Stimulated activated CD4-positive, alpha-beta T cell treated with anti-CD3 and anti-CD28 coated beads, TNF-alpha, amount 100 ng/mL, for 1 hour (primary cell): ENCODE measurements around the gene EMX1.

Experiments used
- DNase-seq, 3 donors: peaks; one replicate each; pipeline ENCODE4 v3.0.0-alpha.2; 2020; ENCODE audit warnings: low read depth in 3 of 3, low spot score in 1 of 3

The EMX1 gene

DNA sequence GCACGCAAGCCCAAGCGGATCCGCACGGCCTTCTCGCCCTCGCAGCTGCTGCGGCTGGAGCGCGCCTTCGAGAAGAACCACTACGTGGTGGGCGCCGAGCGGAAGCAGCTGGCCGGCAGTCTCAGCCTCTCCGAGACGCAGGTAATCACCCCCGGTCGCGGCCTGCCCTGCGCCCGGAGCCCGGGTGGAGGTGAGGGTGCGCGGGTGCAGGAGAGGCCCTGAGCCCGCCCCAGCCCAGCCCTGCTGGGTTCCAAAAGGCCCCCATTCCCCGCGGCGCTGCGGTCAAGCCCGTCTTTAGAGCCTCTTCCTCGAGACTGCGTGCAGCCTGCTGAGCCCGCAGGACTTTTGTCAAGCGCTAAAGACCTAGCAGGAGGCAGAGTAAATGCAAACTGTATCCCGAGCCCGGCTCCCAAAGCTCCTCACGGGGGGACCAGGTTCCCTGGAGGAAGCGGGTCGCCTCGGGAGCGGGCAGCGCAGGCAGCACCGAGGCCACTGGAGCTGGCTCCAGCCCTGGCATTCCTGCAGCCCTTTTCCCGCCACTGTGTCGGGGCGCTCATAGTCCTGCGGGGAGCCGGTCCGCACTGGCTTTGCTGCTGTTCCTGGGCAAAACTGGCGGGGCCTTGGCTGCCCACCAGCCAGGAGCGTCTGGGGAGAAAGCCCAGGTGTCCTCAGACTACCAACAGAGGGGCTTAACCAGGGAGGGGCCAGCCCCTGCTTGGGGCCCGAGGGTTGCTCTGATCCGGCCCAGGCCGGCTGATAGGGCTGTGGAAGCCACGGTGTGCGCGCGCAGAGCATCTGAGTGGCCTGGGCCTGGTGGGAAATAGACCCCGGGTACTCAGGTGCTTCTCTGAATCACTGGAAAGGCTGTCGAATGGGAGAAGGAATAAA, 7.3 kb downstream of the EMX1 start:
- no peak for DNase-seq

DNA sequence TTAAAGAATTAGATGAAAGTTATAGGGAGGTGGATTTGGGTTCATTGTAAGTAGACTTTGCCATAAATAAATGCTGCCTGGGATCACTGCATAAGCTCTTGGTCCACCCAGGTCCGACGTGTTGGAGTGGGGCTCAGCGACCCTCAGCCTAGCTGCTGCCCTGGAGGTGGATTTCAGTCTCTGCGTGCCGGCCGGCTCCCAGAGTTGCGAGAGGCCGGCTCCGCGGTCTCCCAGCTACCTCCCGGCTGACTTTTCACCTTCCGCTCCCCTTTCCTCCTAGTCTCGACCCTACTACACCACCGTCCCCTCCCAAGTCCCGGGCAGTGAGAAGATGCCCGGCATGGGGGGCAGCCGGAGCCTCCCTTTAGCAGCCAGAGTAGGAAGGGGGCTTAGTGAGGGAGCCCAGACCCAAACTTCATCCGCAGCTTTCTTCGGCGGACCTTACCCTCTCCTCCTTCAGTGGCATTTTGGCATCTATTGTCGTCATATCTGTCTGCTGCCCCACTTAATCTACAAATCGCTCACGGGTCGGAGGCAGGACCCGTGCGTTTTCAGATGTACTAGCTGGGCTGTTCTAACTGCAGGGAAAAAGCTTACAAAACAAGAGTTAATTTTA, 8.1 kb downstream of the EMX1 start:
- no peak for DNase-seq

DNA sequence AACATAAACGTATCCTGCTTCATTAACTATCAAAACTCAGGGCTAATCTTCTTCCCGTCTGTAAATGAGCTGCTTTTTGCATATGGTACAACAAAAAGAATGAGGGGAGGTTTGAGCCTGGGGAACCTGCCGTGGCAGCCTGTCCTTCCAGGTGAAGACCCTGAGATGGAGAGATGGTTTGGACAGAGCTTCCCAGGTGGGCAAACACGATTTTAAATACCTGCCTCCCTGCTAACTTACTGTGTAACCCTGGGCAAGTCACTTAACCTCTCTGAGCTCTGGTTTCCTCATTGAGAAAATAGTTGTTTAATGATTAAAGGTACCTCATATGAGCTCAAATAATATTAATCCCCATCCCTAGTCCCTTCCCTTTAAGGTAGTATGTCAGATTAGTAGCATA, 9.0 kb downstream of the EMX1 start:
- DNase-seq, result no peak

DNA sequence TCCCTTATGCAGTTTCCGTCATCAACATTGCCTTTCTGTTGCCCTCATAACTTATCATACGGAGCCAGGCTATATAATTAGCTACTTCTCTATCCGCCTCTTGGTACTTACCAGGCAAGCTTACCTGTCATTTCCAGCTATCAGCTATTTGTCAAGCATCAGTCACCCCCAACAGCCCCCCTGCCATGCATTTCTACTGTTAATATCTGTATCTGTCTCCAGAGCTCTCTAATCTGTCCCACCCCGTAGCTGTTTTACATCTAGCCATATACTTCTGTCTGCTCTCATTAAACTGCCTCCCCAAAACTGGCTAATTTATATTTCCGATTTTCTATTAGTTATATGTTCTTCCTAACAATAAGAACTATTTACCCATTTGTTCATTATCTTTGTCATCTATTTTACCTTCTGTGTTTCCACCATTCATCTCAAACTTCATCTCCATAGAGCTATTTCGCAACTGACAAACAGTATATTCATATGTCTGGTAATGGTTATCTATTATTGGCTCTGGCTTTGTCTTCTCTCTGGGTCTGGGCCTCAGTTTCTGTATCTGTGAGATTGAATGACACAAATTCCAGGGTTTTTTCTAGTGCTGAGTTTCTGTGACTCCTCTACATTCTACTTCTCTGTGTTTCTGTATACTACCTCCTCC, 9.6 kb downstream of the EMX1 start:
- no peak for DNase-seq

DNA sequence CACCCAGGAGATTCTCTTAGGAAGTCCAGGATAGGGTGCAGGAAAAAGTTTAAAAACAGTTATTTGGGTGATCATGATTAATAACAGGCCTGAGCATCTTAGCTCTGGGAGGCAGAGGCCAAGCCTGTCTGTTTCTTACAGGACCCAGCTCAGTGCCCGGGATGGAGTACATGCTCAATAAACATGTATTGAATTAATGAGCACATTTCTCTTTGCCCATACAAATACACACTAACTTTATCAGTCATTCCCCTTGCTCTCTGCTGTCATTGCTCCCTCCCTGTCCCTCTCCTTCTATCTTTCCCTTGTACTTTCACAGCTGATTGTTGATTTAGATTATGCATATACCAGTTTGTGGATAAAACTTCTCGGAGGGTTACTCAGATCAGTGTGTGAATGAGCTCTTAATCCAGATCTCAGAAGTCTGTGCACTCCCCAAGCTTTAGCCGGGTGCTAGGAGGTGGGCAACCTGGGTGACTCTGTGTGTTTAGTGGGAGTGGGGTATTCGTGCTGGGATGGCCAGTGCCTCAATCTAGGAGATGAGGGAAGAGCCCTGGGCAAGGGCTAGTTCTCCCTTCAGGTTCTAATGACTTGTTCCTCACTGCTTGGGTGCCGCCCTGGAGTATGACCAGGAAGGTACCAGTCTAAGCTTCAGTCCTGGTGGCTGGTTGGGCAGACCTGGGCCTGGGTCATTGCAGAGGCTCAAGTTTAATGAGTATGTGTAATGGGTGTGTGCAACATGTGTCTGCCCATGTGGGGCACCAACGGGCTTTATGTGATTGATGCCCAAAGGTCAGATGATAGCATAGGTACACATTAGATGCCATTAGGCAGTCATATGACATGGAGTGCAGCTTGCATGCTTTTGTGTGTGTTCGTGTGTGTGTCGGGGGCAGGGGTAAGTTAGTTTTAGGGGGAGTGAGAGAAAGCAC, 10.6 kb downstream of the EMX1 start:
- no peak for DNase-seq

DNA sequence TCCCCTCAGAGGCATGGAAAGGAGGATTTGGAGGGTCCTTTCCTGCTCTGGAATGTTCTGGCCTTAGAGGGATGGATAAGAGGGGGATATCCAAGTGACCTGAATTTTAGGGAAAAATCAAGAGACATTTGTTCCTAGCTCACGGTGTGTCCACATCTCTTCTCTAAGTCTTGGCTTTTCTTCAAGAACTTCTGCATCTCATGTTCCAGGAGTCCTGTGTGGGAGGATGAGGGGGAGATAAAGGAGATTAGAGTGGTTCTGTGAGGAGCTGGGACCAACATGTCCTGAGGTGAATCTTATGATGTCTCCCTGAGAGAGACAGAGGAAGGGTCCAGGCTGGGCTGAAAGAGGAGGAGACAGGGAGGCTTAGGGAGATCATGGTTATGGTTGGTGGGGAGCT, 11.7 kb downstream of the EMX1 start:
- no peak for DNase-seq

DNA sequence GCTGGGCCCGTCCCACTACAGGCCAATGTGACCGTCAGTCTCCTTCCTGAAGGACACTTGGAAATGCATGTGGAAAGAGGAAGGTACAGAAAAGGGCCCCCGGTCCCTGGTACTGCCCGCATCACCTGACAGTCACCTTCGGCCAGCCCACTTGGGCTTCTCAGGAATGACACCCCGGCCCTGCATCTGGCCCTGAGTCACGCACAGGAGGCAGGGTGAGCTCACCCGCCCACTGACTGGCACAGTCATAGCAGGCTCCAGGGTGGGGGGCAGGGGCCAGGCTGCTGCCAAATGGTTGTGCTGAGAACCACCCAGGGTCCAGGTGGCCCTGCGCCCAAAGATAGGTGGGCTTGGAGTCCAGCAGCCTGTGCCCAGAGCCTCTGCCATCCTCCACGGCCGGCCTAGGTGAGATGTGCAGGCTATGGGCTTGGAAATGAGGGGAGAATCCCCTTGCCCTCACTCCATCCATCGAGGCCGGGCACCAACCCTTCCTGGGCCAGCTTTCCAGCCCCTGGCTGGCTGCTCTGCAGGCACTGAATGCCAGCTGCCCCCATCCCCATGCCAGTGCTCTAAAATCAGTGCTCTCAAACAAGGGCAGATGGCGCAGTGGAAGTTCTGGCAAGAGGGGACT, 14.1 kb downstream of the EMX1 start:
- DNase-seq, result no peak

DNA sequence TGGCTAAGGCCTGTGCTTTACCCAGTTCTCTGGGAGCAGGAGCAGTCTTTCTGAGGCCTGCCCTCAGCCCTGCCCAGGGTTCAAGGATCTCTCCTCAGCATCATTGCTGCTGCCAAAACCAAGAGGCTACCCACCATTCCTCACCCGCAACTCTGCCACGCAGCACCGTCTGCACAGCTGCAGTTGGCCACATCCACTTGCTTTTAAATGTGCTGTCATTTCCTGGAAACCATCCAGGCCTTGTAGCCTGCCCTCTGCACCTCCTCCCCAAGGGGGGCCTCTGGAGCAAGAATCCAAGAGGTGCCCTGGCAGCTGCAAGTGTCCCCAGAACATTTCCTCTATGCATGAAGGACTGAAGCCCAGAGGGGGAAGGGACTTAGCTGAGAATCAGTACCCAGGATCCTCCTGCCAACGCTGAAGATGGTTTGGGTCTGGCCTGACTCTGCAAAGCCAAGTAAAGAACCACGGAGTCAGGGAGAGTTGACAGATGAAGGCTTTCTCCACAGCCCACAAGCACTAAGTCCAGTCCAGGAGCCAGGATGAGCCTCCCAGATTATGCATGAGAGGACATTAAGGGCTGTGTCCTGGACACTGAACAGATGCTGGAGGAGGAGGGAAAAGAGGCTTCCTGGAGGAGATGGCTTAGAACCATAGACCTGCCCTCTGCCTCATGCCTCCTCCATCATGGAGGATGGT, 14.9 kb downstream of the EMX1 start:
- DNase-seq, result no peak

DNA sequence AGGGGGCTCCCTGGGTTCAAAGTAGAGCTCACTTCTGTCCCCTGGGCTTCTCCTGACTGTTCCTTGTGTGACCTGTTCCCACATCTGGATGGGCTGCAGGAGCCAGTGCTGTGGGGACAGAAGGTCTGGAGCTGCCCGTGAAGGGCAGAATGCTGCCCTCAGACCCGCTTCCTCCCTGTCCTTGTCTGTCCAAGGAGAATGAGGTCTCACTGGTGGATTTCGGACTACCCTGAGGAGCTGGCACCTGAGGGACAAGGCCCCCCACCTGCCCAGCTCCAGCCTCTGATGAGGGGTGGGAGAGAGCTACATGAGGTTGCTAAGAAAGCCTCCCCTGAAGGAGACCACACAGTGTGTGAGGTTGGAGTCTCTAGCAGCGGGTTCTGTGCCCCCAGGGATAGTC, 15.5 kb downstream of the EMX1 start:
- DNase-seq, result no peak

DNA sequence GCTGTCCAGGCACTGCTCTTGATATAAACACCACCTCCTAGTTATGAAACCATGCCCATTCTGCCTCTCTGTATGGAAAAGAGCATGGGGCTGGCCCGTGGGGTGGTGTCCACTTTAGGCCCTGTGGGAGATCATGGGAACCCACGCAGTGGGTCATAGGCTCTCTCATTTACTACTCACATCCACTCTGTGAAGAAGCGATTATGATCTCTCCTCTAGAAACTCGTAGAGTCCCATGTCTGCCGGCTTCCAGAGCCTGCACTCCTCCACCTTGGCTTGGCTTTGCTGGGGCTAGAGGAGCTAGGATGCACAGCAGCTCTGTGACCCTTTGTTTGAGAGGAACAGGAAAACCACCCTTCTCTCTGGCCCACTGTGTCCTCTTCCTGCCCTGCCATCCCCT, 15.9 kb downstream of the EMX1 start:
- no peak for DNase-seq

DNA sequence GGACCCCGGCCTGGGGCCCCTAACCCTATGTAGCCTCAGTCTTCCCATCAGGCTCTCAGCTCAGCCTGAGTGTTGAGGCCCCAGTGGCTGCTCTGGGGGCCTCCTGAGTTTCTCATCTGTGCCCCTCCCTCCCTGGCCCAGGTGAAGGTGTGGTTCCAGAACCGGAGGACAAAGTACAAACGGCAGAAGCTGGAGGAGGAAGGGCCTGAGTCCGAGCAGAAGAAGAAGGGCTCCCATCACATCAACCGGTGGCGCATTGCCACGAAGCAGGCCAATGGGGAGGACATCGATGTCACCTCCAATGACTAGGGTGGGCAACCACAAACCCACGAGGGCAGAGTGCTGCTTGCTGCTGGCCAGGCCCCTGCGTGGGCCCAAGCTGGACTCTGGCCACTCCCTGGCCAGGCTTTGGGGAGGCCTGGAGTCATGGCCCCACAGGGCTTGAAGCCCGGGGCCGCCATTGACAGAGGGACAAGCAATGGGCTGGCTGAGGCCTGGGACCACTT, 16.4 kb downstream of the EMX1 start:
- DNase-seq, result no peak

DNA sequence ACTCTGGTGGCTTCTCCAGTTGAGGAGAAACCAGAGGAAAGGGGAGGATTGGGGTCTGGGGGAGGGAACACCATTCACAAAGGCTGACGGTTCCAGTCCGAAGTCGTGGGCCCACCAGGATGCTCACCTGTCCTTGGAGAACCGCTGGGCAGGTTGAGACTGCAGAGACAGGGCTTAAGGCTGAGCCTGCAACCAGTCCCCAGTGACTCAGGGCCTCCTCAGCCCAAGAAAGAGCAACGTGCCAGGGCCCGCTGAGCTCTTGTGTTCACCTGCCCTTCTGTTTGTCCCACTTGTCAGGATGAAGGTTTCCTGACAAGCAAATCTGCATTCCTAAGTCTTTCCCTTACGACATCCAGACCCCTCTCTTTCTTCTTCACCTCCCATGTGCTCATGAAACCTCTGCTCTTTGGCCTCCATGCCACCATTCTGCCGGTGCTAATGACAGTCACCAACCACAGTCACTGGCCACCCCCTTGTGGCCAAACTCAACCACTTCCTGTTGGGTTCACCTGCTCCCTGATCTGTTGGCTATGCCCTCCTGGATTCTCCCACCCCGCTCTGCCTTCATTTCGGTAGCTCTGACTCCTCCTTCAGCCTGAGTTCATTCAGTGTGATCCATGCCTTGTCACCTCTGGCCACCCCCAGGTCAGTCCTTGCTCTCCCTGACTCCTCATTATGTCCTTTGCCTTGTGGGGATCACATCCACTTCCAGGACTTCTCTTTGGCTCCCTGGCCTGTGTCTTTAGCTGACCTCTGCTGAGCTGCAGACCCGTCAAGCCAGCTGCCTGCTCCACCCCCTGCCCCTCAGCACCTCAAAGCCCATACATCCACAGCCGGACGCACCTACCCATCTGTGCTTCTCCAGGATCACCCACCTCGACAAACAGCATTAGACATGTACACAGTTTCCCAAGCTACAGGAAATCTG, 17.6 kb downstream of the EMX1 start:
- DNase-seq, result no peak

DNA sequence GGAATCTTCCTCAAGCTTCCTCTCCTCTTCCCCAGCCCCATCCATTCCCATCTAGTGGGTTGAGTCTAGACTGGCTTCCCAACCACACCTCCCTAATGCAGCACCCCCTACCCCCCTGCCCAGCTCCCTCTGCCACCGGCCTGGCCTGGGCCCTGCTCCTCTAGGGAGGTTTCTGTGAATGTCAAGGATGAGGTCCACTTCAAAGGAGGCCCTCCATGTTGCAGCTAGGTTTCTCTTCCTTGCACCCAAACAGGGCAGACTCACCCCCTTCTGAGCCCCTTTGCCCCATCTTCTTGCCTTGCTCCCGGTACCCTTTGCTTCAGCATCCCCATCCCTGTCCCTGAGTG, 18.3 kb downstream of the EMX1 start:
- no peak for DNase-seq

DNA sequence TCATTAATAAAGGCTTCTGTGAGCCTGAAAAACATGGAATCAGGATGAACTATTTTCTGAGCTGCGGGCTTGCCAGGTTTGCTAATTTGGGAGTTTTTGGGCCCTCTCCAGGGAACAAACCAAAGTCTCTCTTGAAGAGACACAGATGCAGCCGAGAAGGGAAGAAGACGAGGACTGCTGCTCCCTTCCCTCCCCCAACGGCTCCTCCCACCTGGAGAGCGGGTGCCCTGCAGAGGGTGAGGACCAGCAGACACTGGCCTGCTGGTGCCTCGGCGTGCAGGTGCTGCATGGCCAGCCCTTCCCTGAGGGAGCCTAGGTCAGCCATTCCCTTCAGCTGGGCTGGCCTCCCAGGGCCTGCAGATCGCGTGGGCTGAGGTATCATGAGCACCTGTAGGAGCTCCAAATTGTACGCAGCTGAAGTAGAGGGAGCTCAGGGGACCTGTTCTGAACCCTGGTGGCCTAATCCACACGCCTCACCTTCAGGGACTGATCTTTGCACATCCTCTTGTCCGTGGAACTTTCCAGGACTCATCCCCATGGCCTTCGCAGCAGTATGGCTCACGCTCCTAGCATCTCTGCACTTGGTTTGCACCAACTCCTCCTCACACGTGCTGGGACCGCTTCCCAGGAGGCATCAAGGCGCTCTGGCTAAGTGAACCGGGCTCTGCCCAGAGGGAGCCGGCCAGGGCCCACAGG, 19.5 kb downstream of the EMX1 start:
- DNase-seq, result no peak

DNA sequence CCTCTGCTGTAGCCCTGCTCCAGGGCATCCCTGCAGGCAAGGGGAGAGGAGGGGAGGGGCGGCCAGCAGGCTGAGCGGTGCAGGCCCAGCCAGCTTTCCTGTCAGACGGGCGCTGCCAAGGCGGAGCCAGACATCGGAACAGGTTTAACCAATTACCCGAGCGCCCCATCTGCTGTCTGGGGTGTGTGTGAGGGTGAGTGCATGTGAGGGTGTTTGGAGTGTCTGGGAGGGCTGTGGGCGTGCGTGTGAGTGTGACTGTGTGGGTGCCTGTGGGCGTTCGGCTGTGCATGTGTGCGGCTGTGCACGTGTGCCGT, 20.0 kb downstream of the EMX1 start:
- DNase-seq, result no peak

DNA sequence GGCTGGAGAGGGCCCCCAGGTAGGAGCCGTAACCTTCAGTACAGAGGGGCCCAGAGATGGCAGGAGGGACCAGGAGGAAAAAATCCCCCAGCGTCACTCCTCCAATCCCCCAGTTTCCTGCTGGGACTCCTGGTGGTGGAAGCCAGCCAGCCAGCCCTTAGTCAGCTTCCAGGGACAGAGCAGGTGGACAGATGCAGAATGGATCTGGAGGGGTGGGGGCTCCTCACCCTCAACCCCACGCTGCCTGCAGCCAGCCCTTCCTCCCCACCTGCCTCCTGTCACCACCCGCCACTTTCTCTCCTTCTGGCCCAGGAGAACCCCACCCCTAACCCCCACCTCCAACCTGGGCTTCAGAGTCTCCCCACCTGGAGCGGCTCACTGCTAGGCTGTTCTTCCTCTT, 21.1 kb downstream of the EMX1 start:
- no peak for DNase-seq

DNA sequence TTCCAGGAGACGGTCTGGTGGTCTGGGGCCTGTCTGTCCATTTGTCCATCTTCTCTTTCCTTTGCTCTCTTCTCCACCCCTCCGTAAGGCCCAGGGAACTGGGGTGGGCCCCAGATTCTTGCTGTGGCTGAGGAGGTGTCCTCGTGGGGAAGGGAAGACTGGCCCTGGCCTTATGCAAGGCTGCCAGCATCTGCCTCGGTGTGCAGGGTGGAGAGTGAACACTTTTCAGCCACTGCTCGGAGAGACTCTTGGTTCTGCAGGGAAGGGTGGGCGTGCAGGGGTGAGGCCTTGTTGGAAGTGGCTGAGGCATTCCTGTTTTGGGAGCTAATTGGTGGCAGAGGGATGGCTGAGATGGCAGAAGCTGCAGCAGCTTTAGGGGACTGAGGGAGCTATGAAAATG, 23.0 kb downstream of the EMX1 start:
- DNase-seq, result no peak

DNA sequence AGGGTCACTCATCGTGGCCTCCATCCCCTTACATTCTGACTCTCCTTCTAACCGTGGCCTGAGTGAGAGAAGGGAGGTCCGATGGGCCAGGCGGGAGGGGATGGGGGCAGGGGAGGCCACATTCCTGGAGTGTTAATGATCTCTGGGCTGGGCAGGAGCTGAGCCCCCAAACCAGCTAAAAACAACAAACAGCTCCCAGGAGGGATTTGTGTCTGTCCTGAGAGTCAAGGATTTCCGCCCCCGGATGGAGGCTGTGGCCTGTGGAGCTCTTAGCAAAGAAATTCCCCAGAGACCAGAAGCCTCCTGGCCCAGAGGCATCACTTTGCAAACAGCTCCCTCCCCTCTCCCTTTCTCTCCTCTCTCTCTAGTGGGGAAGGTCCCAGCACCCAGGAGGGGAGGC, 23.5 kb downstream of the EMX1 start:
- DNase-seq, result no peak

DNA sequence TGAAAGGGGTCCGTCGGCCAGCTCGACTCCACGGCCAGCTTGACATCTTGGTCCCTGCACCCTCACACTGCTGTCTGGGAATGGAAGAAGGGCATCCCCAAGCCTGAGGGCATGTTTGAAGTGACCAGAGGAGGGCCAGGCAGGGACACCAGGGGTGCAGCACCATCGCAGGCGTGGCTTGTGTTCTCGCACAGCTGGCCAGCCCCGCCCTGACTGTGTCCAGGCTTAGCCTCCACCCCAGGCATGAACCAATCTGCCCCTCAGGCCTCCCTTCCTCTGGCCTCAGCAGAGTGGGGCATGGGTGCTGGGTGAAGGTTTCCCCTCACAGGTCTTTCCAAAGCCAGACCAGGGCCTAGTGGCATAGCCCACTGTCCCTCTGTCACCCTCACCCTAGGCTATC, 25.0 kb downstream of the EMX1 start:
- DNase-seq, result no peak
